GM21367 (cell line): Measurements from ENCODE around the gene CCR6.

Source experiments
- ATAC-seq: cut with Tn5 transposase; IDR thresholded peaks from one replicate; pipeline ENCODE4 v1.9.1; 2021; ENCODE audit not compliant: unreplicated experiment

Gene CCR6

DNA sequence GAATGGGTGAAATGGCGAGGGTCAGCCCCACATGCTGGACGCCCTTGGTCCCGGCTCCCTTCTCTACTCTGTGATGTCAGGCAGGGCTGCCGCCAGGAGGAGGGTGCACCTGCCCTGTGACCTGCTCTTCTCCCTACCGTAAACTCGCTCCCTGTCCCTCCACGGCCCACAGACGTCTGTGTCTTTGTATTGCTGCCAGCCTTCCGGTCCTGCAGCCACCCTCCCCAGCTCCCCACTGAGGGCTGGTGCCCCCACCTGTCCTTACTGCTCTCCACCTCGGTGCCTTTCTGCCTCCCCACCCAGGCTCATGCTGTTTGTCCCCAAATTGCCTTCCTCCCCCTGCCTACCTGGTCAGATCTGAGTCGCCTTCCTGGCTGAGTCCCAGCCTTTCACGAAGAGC lies 4.1 kb upstream of the CCR6 start:
- ATAC-seq: no peak

GRCh38 chr6:167119670-167120582 lies 3.0 kb upstream of the CCR6 start:
- no peak for ATAC-seq

- ATAC-seq: no peak
Measured at GRCh38 chr6:167120583-167120903, 2.4 kb upstream of the CCR6 start.

- ATAC-seq: no peak
Measured at GRCh38 chr6:167121335-167121841, 1.5 kb upstream of the CCR6 start.

GRCh38 chr6:167122041-167122826 lies 662 bp upstream of the CCR6 start:
- no peak for ATAC-seq

DNA sequence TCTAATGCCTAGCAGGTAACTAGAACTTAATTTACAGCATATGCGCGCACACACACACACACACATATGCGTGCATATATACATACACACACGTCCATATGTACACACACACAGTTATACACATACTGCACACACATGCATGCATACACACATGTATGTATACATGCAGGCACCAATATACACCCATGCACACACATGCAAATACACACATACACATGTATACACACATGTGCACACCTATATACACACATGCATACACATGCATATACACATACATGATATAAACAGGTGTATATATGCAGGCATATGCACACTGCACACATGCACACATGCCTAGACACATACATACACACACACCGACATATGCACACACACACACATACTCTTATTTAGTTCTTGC lies 1.9 kb downstream of the CCR6 start:
- ATAC-seq: no peak

GRCh38 chr6:167125410-167125809 lies 2.5 kb downstream of the CCR6 start:
- ATAC-seq: no peak

DNA sequence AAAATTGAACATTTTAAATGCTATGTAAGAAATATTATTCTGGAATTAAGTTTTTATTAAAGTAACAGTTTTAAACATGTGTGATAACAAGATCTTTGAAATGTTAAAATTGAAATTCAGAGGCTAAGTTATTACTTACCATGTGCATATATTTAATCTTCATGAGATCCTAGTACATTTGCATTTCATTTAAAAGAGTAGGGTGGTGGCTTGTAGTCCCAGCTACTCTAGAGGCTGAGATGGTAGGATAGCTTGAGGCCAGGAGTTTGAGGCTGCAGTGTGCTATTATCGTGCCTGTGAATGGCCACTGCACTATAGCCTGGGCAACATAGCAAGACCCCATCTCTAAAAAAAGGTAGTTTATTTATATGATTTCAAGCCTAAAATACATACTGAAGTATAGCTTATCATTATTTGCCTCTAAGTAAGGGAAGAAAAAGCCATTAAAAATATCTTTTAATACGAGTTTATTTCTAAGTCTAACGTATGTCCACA lies 3.0 kb downstream of the CCR6 start:
- ATAC-seq: no peak

DNA sequence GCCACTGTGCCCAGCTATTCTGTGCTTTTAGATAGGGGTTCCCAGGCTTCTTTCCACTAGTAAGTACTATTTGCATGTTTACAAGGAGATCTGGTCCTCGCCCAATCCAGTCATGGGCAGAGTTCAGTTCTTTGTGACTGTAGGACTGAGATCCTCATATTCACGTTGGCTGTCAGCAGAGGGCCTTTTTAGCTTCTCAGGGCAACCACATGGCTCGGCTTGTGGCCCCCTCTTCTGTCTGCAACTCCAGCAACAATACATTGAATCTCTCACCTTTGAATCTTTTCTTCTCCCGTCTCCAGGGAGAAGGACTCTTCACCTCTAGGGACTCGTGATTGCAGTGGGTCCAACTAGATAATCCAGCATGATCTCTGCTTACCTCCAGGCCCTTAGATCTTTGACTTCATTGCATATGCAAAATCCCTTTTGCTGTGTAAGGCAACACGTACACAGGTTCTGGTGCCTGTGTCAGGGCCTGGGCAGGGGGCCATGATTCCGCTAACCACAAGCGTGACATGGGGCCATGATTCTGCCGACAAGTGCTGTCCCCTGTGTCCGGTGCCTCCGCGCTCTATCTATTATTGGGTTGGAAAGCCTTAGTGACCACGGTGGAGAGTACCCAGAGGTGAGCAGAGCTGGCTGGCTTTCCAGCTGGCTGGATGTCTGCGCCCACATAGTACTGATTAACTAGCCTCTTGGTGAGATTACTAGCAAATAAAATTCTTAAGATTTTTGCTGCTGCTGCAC lies 5.1 kb downstream of the CCR6 start:
- no peak for ATAC-seq

GRCh38 chr6:167129159-167129558 lies 6.3 kb downstream of the CCR6 start:
- no peak for ATAC-seq

- no peak for ATAC-seq
Measured at GRCh38 chr6:167129562-167129961, 6.7 kb downstream of the CCR6 start.

GRCh38 chr6:167130008-167130677 lies 7.2 kb downstream of the CCR6 start:
- peak; percentile 37 for ATAC-seq

DNA sequence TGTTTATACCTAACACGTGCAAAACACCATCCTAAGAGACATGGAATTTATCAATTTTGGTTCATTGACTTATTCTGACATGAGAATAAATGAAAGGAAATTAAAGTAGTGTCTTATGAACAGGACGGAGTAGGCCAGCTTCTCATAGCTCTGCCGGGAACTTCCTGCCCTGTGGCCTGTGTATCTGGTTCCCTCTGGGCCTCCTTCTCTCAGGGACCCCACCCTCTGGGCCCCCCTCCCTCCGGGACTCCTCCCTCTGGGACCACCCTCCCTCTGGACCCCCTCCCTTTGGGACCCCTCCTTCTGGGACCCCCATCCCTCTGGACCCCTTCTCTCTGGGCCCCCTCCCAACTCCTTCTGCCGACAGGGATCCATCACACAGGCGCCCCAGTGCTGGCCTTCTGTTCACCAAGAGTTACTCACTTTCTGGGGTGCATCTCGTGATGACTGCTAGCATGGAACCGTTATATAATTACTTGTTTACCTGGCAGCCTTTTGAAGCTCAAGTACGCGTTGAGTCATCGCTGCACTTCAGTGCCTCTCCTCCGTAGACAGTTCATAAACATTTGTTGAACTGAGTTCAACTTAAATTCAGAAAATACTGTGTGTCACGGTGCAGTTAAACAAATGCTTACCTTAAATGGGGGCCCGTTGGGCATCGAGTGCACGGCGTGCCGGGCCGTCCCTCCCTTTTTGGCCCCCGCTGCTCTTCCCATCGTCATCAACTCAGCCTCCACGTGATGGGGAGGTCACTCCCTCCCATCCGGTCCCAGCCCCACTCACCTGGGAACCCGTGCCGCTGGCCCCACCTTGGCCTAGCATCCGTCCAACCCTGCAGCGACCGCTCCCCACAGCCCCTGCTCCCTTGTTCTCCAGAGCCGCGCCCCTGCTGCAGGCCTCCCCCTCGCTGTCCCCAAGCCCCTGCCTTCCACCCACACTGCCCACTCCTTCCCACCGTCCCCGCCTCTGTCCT lies 8.1 kb downstream of the CCR6 start:
- ATAC-seq: no peak

- ATAC-seq: no peak
Measured at GRCh38 chr6:167134448-167135328, 11.8 kb downstream of the CCR6 start.

DNA sequence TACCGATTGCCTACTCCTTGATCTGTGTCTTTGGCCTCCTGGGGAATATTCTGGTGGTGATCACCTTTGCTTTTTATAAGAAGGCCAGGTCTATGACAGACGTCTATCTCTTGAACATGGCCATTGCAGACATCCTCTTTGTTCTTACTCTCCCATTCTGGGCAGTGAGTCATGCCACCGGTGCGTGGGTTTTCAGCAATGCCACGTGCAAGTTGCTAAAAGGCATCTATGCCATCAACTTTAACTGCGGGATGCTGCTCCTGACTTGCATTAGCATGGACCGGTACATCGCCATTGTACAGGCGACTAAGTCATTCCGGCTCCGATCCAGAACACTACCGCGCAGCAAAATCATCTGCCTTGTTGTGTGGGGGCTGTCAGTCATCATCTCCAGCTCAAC lies 13.5 kb downstream of the CCR6 start:
- no peak for ATAC-seq

GRCh38 chr6:167137081-167137480 lies 14.2 kb downstream of the CCR6 start:
- no peak for ATAC-seq

GRCh38 chr6:167137881-167138280 lies 15.0 kb downstream of the CCR6 start:
- no peak for ATAC-seq

DNA sequence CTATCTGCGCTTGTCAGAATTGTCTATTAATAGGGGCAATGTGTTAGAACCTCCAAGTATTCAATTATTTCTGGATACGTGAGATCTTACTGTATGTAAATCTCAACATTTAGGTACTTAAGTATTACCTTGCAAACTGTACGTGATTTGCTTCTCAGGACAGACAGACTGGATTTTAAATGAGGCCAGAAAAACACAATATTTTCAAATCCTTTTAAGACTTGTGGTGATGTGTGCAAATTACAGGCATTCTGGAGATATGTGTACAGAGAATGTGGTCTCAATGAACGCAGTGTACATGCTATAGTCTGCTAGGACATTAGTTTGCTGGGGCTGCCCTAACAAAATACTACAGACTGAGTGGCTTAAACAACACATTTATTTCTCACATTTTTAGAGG lies 16.9 kb downstream of the CCR6 start:
- ATAC-seq: no peak
